DMS79 (cell line): ENCODE measurements around the gene MRPL23.

Experiments used
- DNase-seq: peaks from one replicate; lab custom pipeline; 2025; lab: John Stamatoyannopoulos, UW

Gene MRPL23

DNA sequence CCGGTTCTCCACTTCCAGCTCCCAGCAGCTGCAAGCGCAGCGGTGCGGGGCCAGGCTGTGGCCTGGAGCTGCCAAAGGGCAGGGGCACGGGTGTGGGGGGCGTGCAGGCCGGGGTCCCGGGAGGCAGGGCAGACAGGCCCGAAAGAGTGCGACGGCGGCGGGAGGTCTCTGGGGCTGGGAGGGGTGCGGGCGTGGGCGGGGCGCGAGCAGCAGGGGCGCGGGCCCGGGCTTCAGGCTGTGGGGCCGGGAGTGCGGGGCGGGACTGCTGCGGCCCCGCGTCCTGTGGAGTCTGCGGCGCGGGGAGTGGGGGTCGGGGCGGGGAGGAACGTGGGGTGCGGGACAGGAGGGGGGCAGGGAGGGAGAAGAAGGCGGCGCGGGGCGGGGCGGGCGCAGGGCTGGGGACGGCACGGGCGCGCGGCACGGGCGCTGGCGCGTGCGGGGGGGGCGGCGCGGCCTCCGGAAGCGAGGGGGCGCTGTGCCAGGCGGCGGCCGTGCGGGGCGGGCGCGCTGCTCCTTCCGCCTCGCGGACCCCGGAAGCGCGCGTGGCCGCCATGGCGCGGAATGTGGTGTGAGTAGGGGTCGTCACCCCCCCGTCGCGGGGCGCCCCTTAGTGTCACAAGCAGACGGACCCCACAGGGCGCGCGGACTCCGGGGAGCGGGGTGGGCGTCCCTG is at the start of gene MRPL23:
MRPL23 (plus strand) TSS at position 521 of the 673 bp plus-strand sequence; CDS start at position 552, 31 bp downstream.
- no peak for DNase-seq

DNA sequence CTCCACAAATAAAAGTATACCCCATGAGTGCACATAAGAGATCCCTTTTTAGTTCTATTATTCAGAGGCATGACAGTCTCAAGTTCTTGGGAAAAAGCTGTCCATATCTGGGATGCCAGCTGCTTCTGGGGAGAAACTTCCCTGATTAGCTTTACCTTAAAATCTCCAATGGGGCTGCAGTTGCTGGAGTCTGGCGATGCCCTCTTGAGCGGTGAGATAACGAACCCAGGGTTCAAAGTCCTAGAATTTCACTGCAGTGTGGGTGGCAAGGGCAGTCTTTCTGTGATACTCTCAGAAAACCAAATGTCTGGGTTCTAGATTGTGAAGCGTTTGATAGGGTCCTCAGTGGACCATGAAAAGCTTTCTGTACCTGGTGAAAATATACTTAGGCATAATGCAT is 48.0 kb upstream of the MRPL23 start:
- no peak for DNase-seq

DNA sequence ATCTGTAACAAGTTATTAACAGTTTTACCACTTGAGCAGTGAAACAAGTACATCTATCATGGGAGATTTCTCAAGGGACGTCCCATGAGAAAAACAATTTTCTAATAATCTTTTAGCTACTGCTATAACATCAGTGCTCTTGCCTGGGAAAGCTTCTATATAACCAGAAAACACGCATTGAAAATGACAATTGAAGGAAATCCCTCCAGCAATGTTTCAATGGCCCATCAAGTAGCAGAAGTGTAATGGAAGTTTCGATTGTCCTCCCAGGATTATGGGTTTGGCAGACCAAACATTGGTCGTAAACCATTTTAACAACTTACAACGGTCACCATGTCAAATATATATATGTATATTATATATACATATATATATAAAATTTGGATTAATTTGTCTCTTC is 47.4 kb upstream of the MRPL23 start:
- no peak for DNase-seq

DNA sequence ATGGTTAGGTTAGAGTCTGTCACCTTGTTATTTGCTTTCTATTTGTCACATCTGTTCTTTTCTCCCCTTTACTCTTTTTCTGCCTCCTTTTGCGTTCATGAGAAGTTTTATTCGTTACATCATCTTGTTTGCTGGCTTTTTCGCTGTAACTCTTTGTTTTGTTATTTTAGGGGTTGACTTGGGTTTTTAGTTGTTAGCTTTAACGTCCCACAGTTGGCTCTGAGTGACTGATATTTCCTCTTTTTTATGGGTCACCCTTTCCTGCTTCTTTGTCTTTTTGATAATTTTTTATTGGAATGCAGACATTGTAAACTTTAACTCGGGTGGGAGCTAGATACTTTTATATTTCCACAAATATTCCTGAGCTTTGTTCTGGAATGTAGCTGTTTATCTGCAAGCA is 41.0 kb upstream of the MRPL23 start:
- DNase-seq: no peak

DNA sequence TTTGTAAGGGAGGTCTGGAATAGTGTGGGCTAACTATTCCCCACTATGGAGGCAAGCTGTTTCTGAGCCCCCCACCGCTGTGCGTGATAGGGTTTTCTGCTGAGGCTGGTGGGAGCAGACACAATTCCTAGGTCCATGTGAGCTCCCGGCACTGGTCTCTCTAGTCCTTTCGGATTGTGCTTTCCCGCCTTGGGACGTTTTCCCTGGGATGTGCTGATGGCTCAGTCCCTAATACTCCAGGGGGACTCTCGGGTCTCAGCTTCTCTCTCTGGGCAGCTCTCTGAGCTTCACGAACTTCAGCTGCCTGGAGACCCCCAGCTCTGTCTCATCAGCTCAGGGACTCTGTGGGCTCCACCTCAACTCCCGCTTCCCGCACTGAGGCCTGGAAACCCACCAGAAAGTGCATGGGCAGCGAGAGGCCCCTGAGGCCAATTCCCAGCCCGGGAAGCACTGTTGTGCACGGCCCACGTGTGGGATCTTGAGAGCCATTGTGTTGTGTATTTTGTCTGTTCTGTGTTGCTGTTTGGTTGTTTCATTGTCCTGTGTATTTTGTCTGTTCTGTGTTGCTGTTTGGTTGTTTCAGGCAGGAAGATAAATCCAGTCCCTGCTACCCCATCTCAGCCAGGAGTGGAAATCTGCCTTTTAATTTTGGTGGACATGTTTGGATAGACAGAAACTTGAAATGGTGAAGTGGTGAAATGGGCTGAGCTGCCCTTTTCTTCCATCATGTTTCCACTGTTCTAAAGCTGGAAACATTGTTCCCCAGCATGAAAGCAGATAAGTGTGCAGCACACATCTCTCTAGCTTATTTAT is 40.3 kb upstream of the MRPL23 start:
- no peak for DNase-seq

DNA sequence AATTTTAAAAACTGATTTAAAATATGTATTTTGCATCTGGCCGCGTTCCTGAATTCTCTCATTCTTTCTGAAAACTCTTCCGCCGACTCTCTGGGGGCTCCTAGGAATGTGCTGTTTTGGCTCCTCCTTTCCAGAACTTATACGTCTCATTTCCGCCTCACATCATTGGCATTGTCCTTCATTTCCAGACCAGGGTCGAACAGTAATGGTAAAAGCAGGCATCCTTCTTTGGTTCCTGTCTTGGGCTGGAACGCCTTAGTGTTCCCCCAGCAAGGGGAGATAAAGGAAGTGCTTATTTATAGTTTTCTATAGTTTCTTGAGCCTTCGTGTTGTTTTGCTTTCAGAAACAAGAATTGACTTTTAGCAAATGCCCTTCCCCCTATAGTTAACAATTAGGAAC is 38.5 kb upstream of the MRPL23 start:
- DNase-seq: no peak

DNA sequence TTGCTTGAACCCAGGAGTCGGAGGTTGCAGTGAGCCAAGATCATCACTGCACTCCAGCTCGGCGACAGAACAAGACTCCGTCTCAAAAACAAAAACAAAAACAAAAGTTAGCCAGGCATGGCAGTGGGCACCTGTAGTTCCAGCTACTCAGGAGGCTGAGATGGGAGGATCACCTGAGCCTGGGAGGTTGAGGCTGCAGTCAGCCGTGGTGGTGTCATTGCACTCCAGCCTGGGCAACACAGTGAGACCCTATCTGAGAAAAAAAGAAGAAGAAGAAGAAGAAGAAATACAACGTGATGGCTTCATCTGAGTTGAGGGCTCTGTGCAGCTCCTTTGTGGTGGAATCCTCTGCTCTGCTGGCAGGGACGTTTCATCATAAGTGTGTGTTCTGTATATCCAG is 37.6 kb upstream of the MRPL23 start:
- no peak for DNase-seq

DNA sequence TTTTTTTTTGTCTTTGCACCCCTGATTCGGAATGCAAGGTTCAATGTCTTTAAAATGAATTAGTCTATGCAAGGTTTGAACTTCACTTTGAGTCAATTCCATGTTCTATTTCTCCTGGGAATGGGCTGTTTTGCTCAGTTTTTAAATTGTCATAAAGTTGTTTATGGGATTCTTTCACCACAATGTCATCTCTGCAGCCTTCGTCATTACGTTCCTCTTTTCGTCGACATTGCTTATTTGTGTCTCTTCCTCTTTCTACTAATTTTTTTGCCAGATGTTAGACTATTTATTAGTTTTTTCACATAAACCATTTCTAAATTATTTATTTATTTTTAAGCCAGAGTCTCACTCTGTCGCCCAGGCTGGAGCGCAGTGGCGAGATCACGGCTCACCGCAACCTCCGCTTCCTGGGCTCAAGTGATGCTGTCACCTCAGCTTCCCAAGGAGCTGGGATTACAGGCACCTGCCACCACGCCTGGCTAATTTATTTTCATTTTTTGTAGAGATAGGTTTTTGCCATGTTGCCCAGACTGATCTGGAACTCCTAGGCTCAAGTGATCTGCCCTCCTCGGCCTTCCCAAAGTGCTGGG is 34.7 kb upstream of the MRPL23 start:
- DNase-seq: no peak

DNA sequence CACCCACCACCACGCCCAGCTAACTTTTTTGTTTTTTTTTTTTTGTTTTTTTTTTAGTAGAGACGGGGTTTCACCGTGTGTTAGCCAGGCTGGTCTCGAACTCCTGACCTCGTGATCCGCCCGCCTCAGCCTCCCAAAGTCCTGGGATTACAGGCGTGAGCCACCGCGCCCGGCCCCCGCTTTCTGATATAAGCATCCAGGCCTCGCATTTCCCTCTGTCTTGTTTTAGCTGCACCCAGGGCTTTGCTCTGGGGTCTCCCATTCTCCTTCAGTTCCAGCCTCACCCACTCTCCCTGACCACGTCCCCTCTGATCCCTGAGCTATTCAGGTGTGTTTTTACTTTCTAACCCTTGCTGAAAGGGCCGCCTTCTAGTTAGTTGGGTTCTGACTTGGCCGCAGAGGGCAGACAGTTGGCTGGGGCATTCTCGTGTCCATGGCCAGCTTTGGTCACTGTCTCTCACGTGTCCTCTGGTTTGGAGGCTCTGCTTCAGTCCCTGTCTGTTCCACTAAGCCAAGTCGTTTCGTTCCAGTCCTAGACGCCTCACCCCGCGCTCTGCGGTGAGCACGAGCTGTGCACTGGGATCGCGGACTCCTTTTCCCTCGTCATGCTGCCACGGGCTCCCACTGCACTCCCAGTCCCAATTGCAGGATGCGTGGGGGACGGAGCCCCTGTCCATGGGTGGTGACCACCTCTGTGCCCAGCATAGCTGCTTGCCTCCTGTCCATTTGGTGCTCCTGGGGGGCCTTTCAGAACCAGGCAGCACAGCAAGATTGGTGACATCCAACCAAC is 33.7 kb upstream of the MRPL23 start:
- no peak for DNase-seq

DNA sequence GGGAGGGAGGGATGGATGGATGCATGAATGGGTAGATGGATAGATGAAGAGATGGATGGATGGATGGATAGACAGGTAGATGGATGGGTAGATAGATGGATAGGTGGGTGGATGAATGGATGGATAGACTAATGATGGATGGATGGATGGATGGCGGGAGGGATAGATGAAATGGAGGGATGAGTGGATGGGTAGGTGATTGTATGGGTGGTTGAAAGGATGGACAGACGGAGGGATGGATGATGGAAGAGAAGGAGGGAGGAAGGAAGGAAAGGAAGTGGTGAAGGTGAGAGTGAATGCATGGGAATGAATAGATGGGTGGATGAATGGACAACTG is 31.4 kb upstream of the MRPL23 start:
- DNase-seq: no peak

DNA sequence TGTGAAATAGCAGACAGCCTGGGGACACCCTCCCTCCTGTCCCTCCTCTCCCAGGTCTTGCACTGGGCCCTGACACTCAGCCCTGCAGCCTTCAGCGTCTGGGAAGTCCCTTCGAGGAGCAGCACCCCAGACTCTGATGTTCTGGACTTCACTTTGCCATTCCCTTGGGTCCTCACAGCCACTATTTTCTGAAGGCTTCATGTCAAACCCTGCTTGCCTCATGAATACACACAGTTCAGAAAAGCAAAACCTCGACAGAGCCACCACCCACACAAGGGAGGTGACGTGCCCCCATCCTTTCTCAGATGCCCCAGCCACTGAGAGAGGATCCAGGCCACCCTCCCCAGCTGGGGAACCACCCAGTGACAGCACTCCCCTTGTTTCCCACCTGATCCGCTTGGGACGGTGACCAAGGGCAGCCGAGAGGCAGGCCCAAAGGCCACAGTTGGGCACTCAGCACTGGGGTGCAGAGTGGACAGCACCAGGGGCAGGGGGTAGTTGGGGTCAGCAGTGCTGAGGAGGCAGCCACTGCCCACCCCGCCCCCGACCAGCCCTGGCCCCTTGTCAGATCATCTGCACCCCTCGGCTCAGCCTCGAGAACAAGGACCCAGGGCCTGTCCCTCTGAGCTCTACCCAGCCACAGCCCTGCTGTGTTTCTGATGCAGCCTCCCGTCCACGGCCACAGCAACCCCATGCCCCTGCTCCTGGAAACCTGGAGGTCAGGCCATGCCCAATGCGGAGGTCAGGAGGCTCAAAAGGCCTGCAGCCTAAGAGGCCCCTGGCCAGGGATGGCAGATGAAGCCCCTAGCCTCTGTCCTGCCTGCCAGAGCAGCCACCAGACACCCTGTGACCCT is 30.8 kb upstream of the MRPL23 start:
- DNase-seq: no peak

DNA sequence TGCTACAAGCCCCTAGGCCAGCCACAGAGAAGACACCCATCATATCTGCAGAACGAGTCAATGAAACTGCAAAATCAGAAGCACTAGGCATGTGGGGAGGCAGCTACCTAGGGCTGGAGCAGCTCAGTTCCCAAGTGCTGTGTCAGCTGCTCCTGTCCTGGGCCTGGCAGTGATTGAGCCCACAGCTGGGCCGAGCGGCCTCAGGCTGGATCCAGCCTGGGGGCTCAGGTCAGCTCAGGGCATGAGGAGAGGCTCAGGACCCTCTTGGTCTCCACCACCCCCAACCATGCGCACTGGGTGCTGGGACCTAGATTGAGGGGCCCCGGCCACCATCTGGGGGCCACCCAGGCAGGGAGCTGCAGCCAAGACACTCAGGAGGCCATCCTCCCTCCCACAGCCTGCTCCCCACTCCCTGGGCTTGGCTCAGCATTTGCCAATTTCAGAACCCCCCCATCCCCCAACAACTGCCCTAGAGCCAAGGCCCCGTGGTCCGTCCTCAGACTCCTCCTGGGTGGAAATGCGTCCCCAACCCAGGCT is 30.1 kb upstream of the MRPL23 start:
- DNase-seq: no peak

DNA sequence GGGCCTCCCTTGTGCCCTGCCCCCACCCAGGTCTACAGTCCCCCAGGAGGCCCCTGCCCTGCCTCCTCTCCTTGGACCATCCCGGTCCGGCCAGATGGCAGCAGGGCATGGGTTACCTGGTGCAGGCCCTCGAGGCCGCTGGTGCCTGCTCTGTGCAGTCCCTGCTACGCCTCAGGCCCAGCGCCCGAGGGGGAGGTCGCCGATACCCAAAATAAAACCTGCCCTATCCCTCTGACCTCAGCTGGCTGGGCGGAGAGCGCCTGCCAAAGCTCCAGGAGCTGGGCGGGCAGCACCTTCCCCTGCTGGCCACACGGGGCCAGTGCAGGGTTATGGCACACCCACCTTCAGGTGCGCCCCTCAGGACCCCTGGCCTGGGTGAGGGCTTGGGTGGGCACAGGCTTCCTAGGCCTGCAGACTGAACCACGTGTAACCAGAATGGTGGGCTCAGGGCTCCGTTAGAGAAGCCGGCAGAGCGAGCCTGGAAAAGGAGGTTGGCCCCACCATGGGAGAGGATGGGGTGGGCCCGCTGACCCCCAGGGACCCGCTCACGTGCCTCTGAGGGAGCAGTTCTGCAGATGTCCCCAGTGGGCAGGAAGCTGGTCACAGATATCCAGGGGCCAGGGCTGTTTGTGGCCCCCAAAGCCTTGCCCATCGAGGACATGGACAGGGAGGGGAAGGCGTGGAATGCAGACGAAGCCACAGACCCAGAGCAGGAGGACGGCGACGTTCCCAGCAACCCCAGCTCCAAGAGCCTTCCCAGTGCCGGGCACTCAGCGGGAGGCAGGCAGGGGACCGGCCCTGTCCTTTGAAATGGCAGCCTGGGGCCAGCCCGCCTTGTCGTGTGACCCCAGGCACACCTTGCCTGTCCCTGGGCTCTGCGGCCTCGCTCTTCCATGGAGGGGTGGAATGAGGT is 29.4 kb upstream of the MRPL23 start:
- no peak for DNase-seq

DNA sequence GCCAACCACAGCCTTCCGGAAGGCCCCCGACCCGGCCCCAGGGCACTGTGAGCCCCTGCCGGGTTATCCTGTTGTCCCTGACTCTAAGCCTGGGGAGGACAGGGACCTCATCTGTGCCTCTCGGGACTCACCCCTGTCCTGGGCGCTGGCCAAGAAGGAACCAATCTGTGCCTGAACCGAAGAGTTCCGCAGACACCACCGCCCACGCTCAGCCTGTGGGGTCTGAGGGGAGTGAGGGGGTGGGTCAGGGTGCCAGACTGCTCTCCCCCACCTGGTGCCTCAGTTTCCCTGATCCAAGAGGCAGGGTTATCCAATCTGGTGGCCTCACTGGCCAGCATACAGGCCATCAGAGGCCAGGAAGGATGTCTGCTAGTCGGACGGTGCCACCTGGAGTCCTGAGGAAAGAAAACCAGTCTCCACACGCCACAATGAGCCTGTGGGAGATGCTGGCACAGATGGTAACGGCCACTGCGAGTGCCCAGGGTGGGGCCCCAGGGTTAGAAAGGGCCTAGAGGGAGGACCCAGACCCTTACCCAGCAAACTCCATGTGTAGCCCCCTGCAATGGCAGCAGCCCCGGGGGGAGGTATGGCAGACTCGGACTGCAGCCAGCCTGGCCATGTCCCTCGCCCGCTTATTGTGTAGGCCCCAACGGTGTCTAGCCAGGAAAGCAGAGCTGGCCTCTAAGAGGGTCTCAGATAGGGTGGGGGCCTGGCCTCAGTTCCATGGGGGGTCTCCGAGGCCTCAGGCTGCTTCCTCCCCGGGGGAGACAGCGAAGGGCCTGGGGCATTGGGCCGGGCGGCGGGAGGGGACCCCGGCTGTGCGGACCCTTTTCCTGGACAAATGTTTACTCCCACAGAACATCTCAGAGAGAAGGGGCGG is 28.5 kb upstream of the MRPL23 start:
- no peak for DNase-seq

DNA sequence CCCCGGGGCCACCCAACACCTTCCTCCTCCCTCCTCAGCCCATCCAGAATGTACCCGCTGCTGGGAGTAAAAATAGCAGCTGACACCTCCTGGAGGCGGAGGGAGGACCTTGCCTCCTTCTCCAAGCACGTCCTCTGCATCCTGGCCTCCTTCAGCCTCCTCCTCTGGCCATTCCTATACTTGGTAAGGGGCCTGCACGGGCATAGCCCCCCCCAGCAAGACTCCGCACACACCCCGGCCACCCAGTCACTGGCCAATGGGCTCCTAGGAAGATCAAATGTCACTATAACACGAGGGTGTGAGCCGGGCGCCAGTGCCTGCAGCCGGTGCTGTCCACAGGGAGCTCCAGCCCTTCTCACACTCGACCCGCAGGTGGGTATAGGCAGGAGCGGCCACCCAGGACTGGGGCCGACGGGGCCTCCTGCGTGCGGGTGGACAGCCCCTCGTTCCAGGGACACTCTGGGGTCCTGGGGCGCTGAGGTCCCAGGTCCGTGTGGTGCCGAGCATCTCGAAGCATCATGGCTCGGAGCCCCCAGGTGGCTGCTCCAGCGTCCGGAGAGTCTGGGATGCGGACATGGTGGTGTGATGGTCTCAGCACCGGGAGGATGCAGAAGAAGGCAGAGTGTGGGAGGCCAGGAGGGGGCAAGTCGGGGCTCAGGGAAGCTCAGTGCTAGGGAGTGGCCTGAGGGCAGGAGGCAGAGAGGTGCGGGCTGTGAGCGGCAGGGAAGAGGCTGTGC is 27.6 kb upstream of the MRPL23 start, which contains the start of gene TNNT3:
TNNT3 (plus strand) TSS at position 313 of the 737 bp plus-strand sequence. CDS start 3,172 bp downstream, outside the sequence.
- DNase-seq: no peak

DNA sequence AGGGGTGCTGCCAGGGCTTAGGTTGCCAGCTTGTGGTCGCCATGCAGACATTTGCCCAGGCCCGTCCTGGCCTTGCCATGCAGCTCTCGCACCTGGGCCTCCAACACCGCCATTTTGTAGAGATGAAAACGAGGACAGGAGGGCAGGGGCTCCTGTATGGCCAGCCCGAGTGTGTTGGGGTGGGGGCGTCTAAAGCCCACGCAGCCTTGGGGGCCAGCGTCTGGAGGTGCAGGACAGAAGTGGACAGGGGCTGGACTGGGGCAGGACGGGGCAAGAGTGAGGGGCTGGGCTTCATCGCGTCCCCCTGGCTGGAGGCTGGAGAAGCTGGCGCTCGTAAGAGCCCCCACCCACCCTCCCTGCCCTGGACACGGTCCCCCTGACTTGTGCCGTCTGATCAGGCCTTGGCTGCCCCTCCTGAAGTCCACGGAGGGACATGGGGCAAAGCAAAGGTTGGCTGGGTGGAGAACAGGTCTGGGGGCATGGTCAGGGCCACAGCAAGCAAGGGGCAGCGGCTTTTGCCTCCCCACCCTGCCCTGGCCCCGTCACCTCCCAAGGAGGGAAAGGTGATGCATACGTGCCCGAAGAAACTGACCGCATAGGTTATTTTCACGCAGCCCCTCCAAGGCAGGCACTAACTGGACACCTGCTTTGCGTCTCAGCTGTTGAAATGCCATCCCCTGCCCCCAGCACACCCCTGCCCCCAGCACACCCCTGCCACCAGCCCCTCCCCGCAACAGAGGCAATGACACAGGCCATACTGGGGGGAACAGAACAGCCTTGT is 26.8 kb upstream of the MRPL23 start:
- DNase-seq: no peak

DNA sequence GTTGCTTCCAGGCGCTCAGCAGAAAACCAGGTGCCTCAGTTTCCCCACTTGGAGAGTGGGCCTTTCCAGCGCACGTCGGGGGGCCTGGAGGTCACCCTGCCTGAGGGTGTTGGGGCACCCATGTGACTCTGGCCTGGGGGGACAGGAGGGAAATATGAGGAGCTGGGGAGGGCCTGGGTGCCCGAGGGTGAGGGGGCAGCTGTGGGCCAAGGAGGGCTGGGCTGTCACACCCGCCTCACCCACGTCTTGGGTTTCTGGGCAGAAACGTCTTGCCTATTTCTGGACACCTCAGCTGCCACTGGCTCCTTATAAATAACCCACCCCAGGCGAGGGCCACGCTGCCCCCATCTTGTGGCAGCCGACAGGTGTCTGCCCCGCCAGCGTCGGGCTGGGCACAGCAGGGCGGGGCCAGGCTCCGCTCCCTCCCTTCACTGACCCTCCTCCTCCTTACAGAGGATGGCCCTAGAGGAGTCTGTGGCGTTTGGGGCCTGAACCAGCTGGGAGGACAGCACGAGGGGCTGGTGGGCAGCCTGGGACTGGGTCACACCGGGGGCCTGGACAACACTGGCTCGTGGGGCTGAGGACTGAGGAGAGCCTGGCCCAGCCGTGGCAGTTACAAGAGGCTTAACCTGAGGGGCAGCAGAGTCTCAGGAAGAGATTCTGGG is 26.1 kb upstream of the MRPL23 start:
- DNase-seq: no peak
